HEK293T (cell line): Measurements from ENCODE around the gene INKA2.

ENCODE experiments used
- CTCF ChIA-PET: fragments of 350-600 bp; formaldehyde crosslinking; extraction: SDS; loops from one replicate; lab custom pipeline; 2021; ENCODE audit warnings: antibody characterized with exemption, inconsistent platforms; lab: Yijun Ruan, JAX
- POLR2A ChIA-PET: fragments of 350-600 bp; formaldehyde crosslinking; extraction: SDS; loops from one replicate; lab custom pipeline; 2020; ENCODE audit warnings: antibody characterized with exemption, inconsistent platforms; lab: Yijun Ruan, JAX
- DNase-seq: peaks from one replicate; pipeline ENCODE4 v3.0.0; 2012; ENCODE audit warnings: mixed read lengths; ENCODE audit errors: extremely low spot score
- ARNT ChIP-seq: fragments of 450-650 bp; IDR thresholded peaks from 2 replicates; pipeline ENCODE4 v1.6.1; 2017; ENCODE audit warnings: mild to moderate bottlenecking
- BHLHE40 ChIP-seq: fragments of 450-650 bp; IDR thresholded peaks from 2 replicates; pipeline ENCODE4 v1.6.1; 2016; ENCODE audit warnings: mild to moderate bottlenecking, moderate library complexity, borderline replicate concordance
- CTBP1 ChIP-seq: fragments of 450-650 bp; IDR thresholded peaks from 2 replicates; pipeline ENCODE4 v1.6.1; 2016; ENCODE audit warnings: borderline replicate concordance
- ELF4 ChIP-seq: fragments of 450-650 bp; IDR thresholded peaks from 2 replicates; pipeline ENCODE4 v1.6.1; 2017; ENCODE audit warnings: antibody characterized with exemption
- FOXA1 ChIP-seq: fragments of 450-650 bp; IDR thresholded peaks from 2 replicates; pipeline ENCODE4 v1.6.1; 2016; ENCODE audit warnings: mild to moderate bottlenecking
- FOXK2 ChIP-seq: fragments of 450-650 bp; IDR thresholded peaks from 2 replicates; pipeline ENCODE4 v1.6.1; 2016; ENCODE audit warnings: mild to moderate bottlenecking
- FOXM1 ChIP-seq: fragments of 450-650 bp; IDR thresholded peaks from 2 replicates; pipeline ENCODE4 v1.6.1; 2017; ENCODE audit warnings: mild to moderate bottlenecking, borderline replicate concordance
- HDGF ChIP-seq: fragments of 450-650 bp; IDR thresholded peaks from 2 replicates; pipeline ENCODE4 v1.6.1; 2017; ENCODE audit warnings: antibody characterized with exemption, borderline replicate concordance
- L3MBTL2 ChIP-seq: fragments of 450-650 bp; conservative IDR thresholded peaks from 2 replicates; pipeline ENCODE4 v1.6.1; 2016; ENCODE audit warnings: mild to moderate bottlenecking
- LEF1 ChIP-seq: fragments of 450-650 bp; IDR thresholded peaks from 2 replicates; pipeline ENCODE4 v1.6.1; 2017; ENCODE audit warnings: mild to moderate bottlenecking, borderline replicate concordance
- NFRKB ChIP-seq: fragments of 450-650 bp; IDR thresholded peaks from 2 replicates; pipeline ENCODE4 v1.6.1; 2016; ENCODE audit warnings: mild to moderate bottlenecking, moderate library complexity
- PKNOX1 ChIP-seq: fragments of 450-650 bp; IDR thresholded peaks from 2 replicates; pipeline ENCODE4 v1.6.1; 2016
- SP1 ChIP-seq: fragments of 450-650 bp; IDR thresholded peaks from 2 replicates; pipeline ENCODE4 v1.6.1; 2017
- SUZ12 ChIP-seq: fragments of 450-650 bp; IDR thresholded peaks from 2 replicates; pipeline ENCODE4 v1.6.1; 2016; ENCODE audit warnings: mild to moderate bottlenecking
- TARDBP ChIP-seq: fragments of 450-650 bp; IDR thresholded peaks from 2 replicates; pipeline ENCODE4 v1.6.1; 2016
- ZNF384 ChIP-seq: fragments of 450-650 bp; IDR thresholded peaks from 2 replicates; pipeline ENCODE4 v1.6.1; 2016

INKA2 gene

GRCh38 chr1:111778066-111778465 is 38.9 kb upstream of the INKA2 start:
- CTCF ChIA-PET, result no interaction called here
- DNase-seq, result no peak
- no peak for TF ChIP-seq SUZ12
- TF ChIP-seq ARNT, result no peak
- TF ChIP-seq FOXA1, result no peak
- TF ChIP-seq FOXM1, result no peak
- TF ChIP-seq NFRKB, result no peak
- no peak for TF ChIP-seq TARDBP
- TF ChIP-seq ZNF384, result no peak
- no peak for TF ChIP-seq FOXK2
- no peak for TF ChIP-seq SP1
- POLR2A ChIA-PET, result no interaction called here

- ChIA-PET POLR2A (no interaction called here), CTCF (no interaction called here)
- TF ChIP-seq PKNOX1 (no peak), HDGF (no peak), ARNT (no peak), ZNF384 (no peak), TARDBP (no peak), FOXK2 (no peak), ELF4 (no peak), FOXM1 (no peak), BHLHE40 (no peak), SUZ12 (no peak), LEF1 (no peak), L3MBTL2 (no peak)
- no peak for DNase-seq
Measured at GRCh38 chr1:111777301-111777700, 38.1 kb upstream of the INKA2 start.

DNA sequence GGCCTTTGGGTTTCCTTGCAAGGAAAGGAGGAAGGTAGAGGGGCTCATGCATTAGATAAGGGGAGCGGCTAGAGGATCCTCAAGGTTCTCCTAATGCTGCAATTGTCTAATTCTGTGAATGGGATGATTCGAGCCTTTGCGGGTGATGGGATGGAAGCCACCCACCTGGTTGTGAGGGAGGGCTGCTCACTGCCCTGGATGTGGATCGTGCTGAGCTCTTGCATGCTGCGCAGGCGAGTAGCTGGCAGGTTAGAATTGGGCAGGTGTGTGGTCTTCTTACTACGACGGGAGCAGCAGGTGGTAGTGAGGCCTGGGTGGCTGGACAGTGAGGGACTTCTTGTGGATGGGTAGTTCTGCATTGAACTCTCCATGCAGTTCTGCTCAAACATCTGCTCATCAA is 37.7 kb upstream of the INKA2 start:
- no peak for TF ChIP-seq CTBP1
- no peak for TF ChIP-seq NFRKB
- no peak for TF ChIP-seq LEF1
- TF ChIP-seq FOXK2, result no peak
- TF ChIP-seq PKNOX1, result no peak
- no peak for TF ChIP-seq TARDBP
- no peak for TF ChIP-seq L3MBTL2
- TF ChIP-seq HDGF, result no peak
- no peak for TF ChIP-seq FOXM1
- TF ChIP-seq ZNF384, result no peak
- TF ChIP-seq SP1, result no peak
- CTCF ChIA-PET, result no interaction called here
- no peak for DNase-seq
- POLR2A ChIA-PET, result no interaction called here

DNA sequence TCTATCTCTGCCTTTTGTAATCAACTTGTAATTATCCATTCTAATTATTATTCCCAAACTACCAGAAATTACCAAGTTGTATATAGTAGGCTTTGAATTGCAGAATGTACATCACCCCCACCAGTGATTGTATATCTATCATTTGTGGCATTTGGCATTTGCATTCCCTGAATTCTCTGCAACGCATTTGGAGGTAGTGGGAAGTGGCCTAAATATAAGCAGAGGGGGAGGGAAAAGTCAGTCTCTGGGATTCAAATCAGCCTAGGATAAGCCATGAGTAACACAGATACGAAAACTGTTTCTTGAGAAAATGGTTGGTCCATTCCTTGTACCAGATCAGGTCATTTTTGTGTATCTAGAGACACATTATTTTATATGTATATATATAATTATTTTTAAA is 37.2 kb upstream of the INKA2 start:
- POLR2A ChIA-PET, result no interaction called here
- TF ChIP-seq FOXM1 (no peak), HDGF (no peak), NFRKB (no peak), ARNT (no peak), SUZ12 (no peak), ZNF384 (no peak), PKNOX1 (no peak), TARDBP (no peak), ELF4 (no peak), L3MBTL2 (no peak), LEF1 (no peak), SP1 (no peak), FOXA1 (no peak), CTBP1 (no peak), FOXK2 (no peak), BHLHE40 (no peak)
- CTCF ChIA-PET, result no interaction called here
- no peak for DNase-seq

DNA sequence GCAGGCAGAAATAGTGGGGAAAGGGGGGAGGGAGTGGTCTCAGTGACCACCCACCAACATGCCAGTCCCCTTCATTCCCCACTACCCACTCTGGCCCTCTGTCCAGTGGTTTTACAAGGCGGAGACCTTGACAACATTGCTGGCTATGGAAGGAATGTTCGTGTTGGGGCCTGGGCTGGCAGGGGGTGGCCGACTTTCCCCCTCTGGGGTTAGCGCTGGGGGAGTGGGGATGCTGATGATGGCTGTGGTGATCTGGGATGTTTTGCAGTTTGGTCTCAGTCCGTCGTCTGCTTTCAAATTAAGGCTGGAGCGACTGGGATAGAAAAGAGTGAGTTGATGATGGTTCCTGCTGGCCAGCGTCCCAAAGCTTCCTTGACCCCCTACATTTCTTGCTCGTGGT is 36.8 kb upstream of the INKA2 start:
- no peak for TF ChIP-seq FOXA1
- no peak for TF ChIP-seq CTBP1
- TF ChIP-seq HDGF, result no peak
- TF ChIP-seq TARDBP, result no peak
- no peak for TF ChIP-seq SUZ12
- POLR2A ChIA-PET, result no interaction called here
- CTCF ChIA-PET, result no interaction called here
- DNase-seq, result no peak

DNA sequence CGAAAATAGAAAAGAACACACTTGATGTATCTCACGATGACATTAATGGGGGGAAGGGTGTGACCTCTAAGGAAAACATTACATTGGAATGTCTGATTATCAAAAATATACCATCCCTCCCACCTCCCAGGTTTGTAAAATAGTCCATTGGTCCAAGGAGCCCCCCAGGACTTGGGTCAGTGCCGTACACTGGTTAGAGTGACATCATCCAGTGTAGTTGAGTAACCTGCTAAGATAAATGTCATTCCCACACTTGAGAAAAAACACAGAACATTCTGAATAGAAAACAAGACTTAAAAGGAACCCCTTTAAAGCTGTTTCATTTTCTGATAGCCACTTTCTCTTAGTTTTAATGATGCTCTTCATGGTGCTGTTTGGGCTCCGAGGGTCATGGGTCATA is 31.7 kb upstream of the INKA2 start:
- DNase-seq, result no peak
- TF ChIP-seq CTBP1 (no peak), L3MBTL2 (no peak), NFRKB (no peak), TARDBP (no peak), FOXM1 (no peak), ELF4 (no peak), HDGF (no peak), FOXK2 (no peak)
- CTCF ChIA-PET, result interaction anchor here (1.5 kb wide), 1 partner anchor 289 kb away, joined by 4 read pairs; no protein-coding TSS in a partner anchor
- POLR2A ChIA-PET, result interaction anchor here (1.0 kb wide), 1 partner anchor 14 kb away, joined by 3 read pairs; no protein-coding TSS in a partner anchor
